ENCODE results near the gene LOXL1. TPM values are rescaled to one million over a fixed set of nuclear protein-coding genes. Genes with fewer than 3 reads are reported as not detected.
A peak's percentile ranks its signal among the peaks of the same experiment; 100 is the strongest.
"Not testable (repeated sequence)": the region's sequence is repeated elsewhere in the genome, so short reads cannot be mapped to it uniquely, and the experiment has no call there.

The LOXL1 gene
- total and polyA plus RNA-seq, 11 donors = 20.7 to 79.5 (median 30.4) TPM

DNA sequence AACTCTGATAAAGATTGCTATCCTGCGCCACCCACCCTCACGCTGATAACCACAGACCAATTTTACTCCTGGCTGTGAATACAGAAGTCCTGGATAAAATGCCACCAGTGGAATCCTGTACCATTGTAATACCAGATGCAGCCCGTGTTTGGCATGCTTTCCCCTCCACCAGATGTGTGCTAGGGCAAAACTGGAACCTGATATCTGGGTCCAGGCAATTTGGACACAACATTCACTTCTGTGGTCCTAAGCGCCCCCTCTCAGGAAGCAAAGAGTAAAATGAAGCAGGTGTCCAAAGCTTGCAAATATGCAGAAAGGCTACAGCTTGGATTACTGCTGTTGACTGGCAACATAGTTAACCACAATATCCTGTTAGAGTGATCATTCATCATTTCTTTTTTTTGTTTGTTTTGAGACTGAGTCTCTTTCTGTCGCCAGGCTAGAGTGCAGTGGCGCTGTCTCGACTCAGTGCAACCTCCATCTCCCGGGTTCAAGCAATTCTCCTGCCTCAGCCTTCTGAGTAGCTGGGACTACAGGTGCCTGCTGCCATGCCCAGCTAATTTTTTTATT, 32.8 kb downstream of the LOXL1 start:
- Histone ChIP-seq H3K4me1 (peaks cover 0 to 31% (median 8%) of the 10 kb centered on the region in 12 donors), H3K9me3 (no peaks in the 10 kb centered on the region), H3K27me3 (no peaks in the 10 kb centered on the region), H3K27ac (no peak overlapping the region), H3K4me3 (no peak overlapping the region), H3K36me3 (no peaks in the 10 kb centered on the region)
- intact Hi-C loops (cut with DNase I) = loop anchor here in 1 of 10 donors (10.0 kb wide), 1 partner anchor 64 kb away; no protein-coding TSS in a partner anchor
- 62 to 70% (median 68%) methylated on average over 8 of the region's 8 CpGs for WGBS, 4 donors
- ATAC-seq = no peak
- TF ChIP-seq, protein P1, sequence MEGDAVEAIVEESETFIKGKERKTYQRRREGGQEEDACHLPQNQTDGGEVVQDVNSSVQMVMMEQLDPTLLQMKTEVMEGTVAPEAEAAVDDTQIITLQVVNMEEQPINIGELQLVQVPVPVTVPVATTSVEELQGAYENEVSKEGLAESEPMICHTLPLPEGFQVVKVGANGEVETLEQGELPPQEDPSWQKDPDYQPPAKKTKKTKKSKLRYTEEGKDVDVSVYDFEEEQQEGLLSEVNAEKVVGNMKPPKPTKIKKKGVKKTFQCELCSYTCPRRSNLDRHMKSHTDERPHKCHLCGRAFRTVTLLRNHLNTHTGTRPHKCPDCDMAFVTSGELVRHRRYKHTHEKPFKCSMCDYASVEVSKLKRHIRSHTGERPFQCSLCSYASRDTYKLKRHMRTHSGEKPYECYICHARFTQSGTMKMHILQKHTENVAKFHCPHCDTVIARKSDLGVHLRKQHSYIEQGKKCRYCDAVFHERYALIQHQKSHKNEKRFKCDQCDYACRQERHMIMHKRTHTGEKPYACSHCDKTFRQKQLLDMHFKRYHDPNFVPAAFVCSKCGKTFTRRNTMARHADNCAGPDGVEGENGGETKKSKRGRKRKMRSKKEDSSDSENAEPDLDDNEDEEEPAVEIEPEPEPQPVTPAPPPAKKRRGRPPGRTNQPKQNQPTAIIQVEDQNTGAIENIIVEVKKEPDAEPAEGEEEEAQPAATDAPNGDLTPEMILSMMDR (IDR thresholded peaks at IDR 0.05) = no peak
- DNase-seq = no peak

DNA sequence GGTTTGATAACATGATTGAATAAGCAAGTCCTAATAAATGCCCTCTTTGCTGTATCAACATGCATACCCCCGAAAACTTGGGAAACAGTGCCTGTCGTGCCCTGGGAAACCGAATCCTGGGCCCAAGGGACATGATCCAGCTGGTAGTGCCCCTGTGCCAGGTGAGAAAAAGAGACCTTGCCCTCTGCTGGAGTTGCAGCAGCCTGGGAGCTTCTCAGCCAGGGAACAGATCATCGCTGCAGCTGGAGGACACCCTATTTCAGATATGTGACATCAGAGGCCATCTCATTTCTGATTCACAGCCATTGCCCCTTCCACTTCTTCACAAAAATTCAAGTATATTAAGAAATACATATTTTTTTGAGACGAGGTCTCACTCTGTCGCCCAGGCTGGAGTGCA, 33.5 kb downstream of the LOXL1 start:
- intact Hi-C loops (cut with DNase I) = loop anchor here in 5 of 10 donors (5.0 to 10.0 kb wide), 3 partner anchors 62 to 85 kb away; partner anchors contain the start of gene TBC1D21 (in 3 of the 5)
- H3K36me3 ChIP-seq = no peaks in the 10 kb centered on the region
- 82 to 93% (median 90%) methylated on average over 6 of the region's 6 CpGs for WGBS, 4 donors
- no peaks in the 10 kb centered on the region for H3K9me3 ChIP-seq
- DNase-seq (no peak), ATAC-seq (no peak)
- H3K27ac ChIP-seq = no peak overlapping the region
- no peak overlapping the region for H3K4me3 ChIP-seq
- peaks cover 0 to 35% (median 10%) of the 10 kb centered on the region in 12 donors for H3K4me1 ChIP-seq
- H3K27me3 ChIP-seq = no peaks in the 10 kb centered on the region
- TF ChIP-seq, protein P1 (IDR thresholded peaks at IDR 0.05) = no peak

DNA sequence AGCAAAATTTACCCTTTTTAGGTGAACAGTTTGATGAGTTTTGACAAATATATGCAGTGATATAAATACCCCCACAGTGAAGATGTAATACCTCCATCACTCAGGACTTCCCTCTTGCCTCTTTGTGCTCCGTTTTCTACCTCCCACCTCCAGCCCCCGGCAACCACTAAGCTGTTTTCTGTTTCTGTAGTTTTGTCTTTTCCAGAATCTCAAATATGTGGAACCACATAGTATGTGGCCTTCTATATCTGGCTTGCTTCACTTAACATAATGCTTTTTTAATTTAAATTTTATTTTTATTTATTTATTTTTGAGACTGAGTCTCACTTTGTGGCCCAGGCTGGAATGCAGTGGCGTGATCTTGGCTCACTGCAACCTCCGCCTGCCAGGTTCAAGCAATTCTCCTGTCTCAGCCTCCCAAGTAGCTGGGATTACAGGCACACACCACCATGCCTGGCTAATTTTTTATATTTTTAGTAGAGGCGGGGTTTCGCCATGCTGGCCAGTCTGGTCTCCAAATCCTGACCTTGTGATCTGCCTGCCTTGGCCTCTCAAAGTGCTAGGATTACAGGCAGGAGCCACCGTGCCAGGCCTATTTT, 34.3 kb downstream of the LOXL1 start:
- peaks cover 0 to 42% (median 14%) of the 10 kb centered on the region in 12 donors for H3K4me1 ChIP-seq
- intact Hi-C loops (cut with DNase I) = loop anchor here in 5 of 10 donors (5.0 to 10.0 kb wide), 3 partner anchors 63 to 86 kb away; partner anchors contain the start of gene TBC1D21 (in 3 of the 5)
- ATAC-seq = not testable (repeated sequence)

DNA sequence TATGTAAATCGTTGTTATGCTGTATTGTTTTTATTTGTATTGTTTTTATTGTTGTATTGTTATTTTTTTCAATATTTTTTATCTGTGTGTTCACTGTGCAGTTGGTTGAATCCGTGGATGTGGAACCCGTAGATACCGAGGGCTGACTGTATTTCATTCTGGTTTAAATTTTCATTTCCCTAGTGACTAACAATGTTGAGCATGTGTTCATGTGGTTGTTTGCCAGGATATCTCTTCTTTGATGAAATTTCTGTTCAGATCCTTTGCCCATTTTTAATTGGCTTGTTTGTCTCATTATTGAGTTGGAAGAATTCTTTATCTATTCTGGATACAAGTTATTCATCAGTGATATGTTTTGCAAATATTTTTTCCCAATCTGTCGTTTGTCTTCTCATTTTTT, 36.2 kb downstream of the LOXL1 start:
- intact Hi-C loops (cut with DNase I) = loop anchor here in 5 of 10 donors (5.0 to 10.0 kb wide), 3 partner anchors 65 to 88 kb away; partner anchors contain the start of gene TBC1D21 (in 3 of the 5)
- no peak for TF ChIP-seq POLR2A (IDR thresholded peaks at IDR 0.05)
- ATAC-seq (no peak), DNase-seq (no peak)
- Histone ChIP-seq H3K27ac (no peak overlapping the region), H3K4me1 (peaks cover 0 to 30% (median 7%) of the 10 kb centered on the region in 12 donors), H3K27me3 (no peaks in the 10 kb centered on the region), H3K36me3 (no peaks in the 10 kb centered on the region), H3K9me3 (no peaks in the 10 kb centered on the region), H3K4me3 (no peak overlapping the region)
- WGBS, 4 donors = 68 to 76% (median 70%) methylated on average over 5 of the region's 5 CpGs

More for the DNA sequence above, 34.3 kb downstream of the LOXL1 start:
- not testable (repeated sequence) for H3K4me3 ChIP-seq, H3K27me3 ChIP-seq, H3K27ac ChIP-seq, H3K9me3 ChIP-seq, H3K36me3 ChIP-seq, DNase-seq
- WGBS, 4 donors = 94 to 98% (median 96%) methylated on average over 7 of the region's 7 CpGs

DNA sequence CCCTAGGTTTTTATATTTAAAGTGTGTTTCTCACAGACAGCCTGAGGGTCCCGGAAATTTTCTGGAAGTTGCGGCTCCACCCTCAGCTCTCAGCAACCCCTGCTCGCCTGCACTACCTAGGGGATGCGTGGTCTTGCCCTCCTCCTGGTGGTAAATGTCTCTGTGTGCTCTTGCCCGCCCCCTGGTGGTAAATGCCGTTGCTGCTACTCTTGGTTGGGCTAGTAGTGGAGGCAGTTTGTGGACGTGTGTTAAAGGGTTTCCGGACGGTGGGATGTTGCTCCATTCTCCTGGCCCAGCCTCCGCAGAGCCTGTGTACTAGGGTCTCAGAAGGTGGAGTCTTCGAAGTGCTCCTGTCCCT, 38.5 kb downstream of the LOXL1 start:
- Histone ChIP-seq H3K9me3 (no peaks in the 10 kb centered on the region), H3K4me1 (peaks cover 0 to 18% (median 3%) of the 10 kb centered on the region in 12 donors), H3K27me3 (no peaks in the 10 kb centered on the region), H3K36me3 (no peaks in the 10 kb centered on the region), H3K27ac (peak overlapping the region in 1 of 12 donors; percentile 42), H3K4me3 (peak overlapping the region in 1 of 12 donors; percentile 38)
- DNase-seq = peak; percentile 75 to 90 (median 79)
- WGBS, 4 donors = 4 to 10% (median 6%) methylated on average over 10 to 11 of the region's 11 CpGs
- peak; percentile 81 to 94 (median 93) for ATAC-seq
- intact Hi-C loops (cut with DNase I) = loop anchor here in 8 of 10 donors (1.0 to 10.0 kb wide), 7 partner anchors 13 to 90 kb away; partner anchors contain the start of gene TBC1D21 (in 3 of the 8)
- TF ChIP-seq, protein P1 (IDR thresholded peaks at IDR 0.05) = peak; percentile 88 to 97 (median 94)
- no peak for TF ChIP-seq POLR2A (IDR thresholded peaks at IDR 0.05)

Data from heart left ventricle (tissue), 16 donors.